HCT116 (cell line): ENCODE measurements around the gene TSPEAR. TPM values are rescaled to one million over a fixed set of nuclear protein-coding genes. Genes with fewer than 3 reads are reported as not detected.

Experiments used
- ATAC-seq: fragments of 200-7000 bp; cut with Tn5 transposase; 2 replicates; pipeline ENCODE4 v1.9.1; 2020; ENCODE audit warnings: mild to moderate bottlenecking, moderate library complexity
- BruUV-seq: library from RNA; stranded (reverse); fragments of 400-500 nt; replicated peaks from 2 replicates; lab custom pipeline; 2021; lab: Mats Ljungman, UMichigan
- CTCF ChIA-PET: fragments of 300-600 bp; sonication (Branson Sonifier 250); formaldehyde crosslinking; loops from one replicate; lab custom pipeline; 2021; ENCODE audit warnings: antibody characterized with exemption; lab: Charles Lee
- POLR2A ChIA-PET: fragments of 300-600, 350-600 bp; sonication (Branson Sonifier 250); formaldehyde crosslinking; loops from one replicate; lab custom pipeline; 2021; ENCODE audit warnings: antibody characterized with exemption; lab: Charles Lee
- RAD21 ChIA-PET, 2 experiments: fragments of 300-600 bp; sonication (Branson Sonifier 250); formaldehyde crosslinking; loops; one replicate each; lab custom pipeline; 2023; ENCODE audit warnings: low total read pairs in 2 of 2; ENCODE audit not compliant: uncharacterized antibody in 2 of 2, unreplicated experiment in 2 of 2, low non-redundant PET in 1 of 2; lab: Charles Lee
- DNase-seq: peaks from one replicate; pipeline ENCODE4 v3.0.0-alpha.2; 2010; ENCODE audit warnings: low read depth, low spot score
- H2AFZ ChIP-seq: fragments of 200-600 bp; shearing (Covaris generic), sonication (generic); 2 replicates; pipeline ENCODE4 v1.6.1; 2017; ENCODE audit warnings: low read depth, mixed run types, mixed read lengths, antibody characterized with exemption, low read length; ENCODE audit not compliant: poor library complexity, severe bottlenecking
- H3K27ac ChIP-seq: 2 replicates; pipeline ENCODE4 v1.5.1; 2012; ENCODE audit warnings: low read depth, low read length
- H3K27me3 ChIP-seq: fragments of 200-600 bp; sonication (generic); 2 replicates; pipeline ENCODE4 v1.6.1; 2016; ENCODE audit warnings: mixed run types, low read length, mixed read lengths; ENCODE audit not compliant: insufficient read depth
- H3K36me3 ChIP-seq, 2 experiments: fragments of 200-500 bp in 1 of 2; fragments of 200-600 bp in 1 of 2; sonication (Bioruptor generic) in 1 of 2; sonication (generic) in 1 of 2; 2 replicates each; pipeline versions ENCODE4 v1.5.1 to v1.6.1; 2014 to 2016; ENCODE audit warnings: low read length in 2 of 2, inconsistent platforms in 1 of 2, mixed read lengths in 1 of 2, mixed run types in 1 of 2; ENCODE audit not compliant: insufficient read depth in 2 of 2, control insufficient read depth in 1 of 2
- H3K4me1 ChIP-seq, 2 experiments: fragments of 200-600 bp in 1 of 2; sonication (generic) in 1 of 2; 2 replicates each; pipeline versions ENCODE4 v1.5.1 to v1.6.1; 2012 to 2017; ENCODE audit warnings: low read length in 2 of 2, inconsistent platforms in 1 of 2, mild to moderate bottlenecking in 1 of 2, mixed read lengths in 1 of 2, mixed run types in 1 of 2, moderate library complexity in 1 of 2; ENCODE audit not compliant: insufficient read depth in 2 of 2, control insufficient read depth in 1 of 2
- H3K4me2 ChIP-seq: fragments of 200-600 bp; sonication (generic); 2 replicates; pipeline ENCODE4 v1.6.1; 2017; ENCODE audit warnings: mixed run types, low read length, mixed read lengths
- H3K4me3 ChIP-seq, 2 experiments: fragments of 200-600 bp in 1 of 2; sonication (generic) in 1 of 2; replicated peaks in 1 of 2; 2 replicates each; pipeline ENCODE4 v1.5.1; 2011 to 2016; ENCODE audit warnings: low read length in 2 of 2, control low read depth in 1 of 2, low read depth in 1 of 2, mild to moderate bottlenecking in 1 of 2, mixed read lengths in 1 of 2, mixed run types in 1 of 2
- H3K79me2 ChIP-seq: fragments of 200-600 bp; sonication (generic); 2 replicates; pipeline ENCODE4 v1.6.1; 2017; ENCODE audit warnings: mild to moderate bottlenecking, mixed run types, low read length, moderate library complexity, mixed read lengths; ENCODE audit not compliant: insufficient read depth
- H3K9ac ChIP-seq: fragments of 200-600 bp; sonication (generic); 2 replicates; pipeline ENCODE4 v1.6.1; 2016; ENCODE audit warnings: low read length, mixed read lengths
- H3K9me2 ChIP-seq: fragments of 200-600 bp; sonication (generic), shearing (Covaris generic); 2 replicates; pipeline ENCODE4 v1.6.1; 2017; ENCODE audit warnings: mixed run types, mild to moderate bottlenecking, moderate library complexity; ENCODE audit not compliant: insufficient read depth
- H3K9me3 ChIP-seq, 2 experiments: fragments of 200-500 bp in 1 of 2; fragments of 200-600 bp in 1 of 2; sonication (Bioruptor generic) in 1 of 2; sonication (generic) in 1 of 2; 2 replicates each; pipeline ENCODE4 v1.6.1; 2014 to 2017; ENCODE audit warnings: low read length in 2 of 2, mixed read lengths in 2 of 2, inconsistent platforms in 1 of 2, low read depth in 1 of 2, mild to moderate bottlenecking in 1 of 2, mixed run types in 1 of 2, moderate library complexity in 1 of 2; ENCODE audit not compliant: control insufficient read depth in 1 of 2, insufficient read depth in 1 of 2
- H4K20me1 ChIP-seq: fragments of 200-600 bp; sonication (generic), shearing (Covaris generic); 2 replicates; pipeline ENCODE4 v1.6.1; 2017; ENCODE audit warnings: mixed run types, mild to moderate bottlenecking, moderate library complexity; ENCODE audit not compliant: insufficient read depth
- CEBPB ChIP-seq: IDR thresholded peaks from 2 replicates; pipeline ENCODE4 v1.6.1; 2012; ENCODE audit warnings: low read depth
- EGR1 ChIP-seq: IDR thresholded peaks from 2 replicates; pipeline ENCODE4 v1.6.1; 2012; ENCODE audit warnings: low read depth
- ELF1 ChIP-seq: IDR thresholded peaks from 2 replicates; pipeline ENCODE4 v1.6.1; 2012; ENCODE audit warnings: low read depth, borderline replicate concordance
- EZH2 ChIP-seq: fragments of 200-600 bp; sonication (generic); IDR thresholded peaks from 2 replicates; pipeline ENCODE4 v1.6.1; 2017; ENCODE audit warnings: antibody characterized with exemption, mixed run types
- EZH2phosphoT487 ChIP-seq: fragments of 200-600 bp; IDR thresholded peaks from 2 replicates; pipeline ENCODE4 v1.6.1; 2018; ENCODE audit warnings: antibody characterized with exemption, borderline replicate concordance
- FOSL1 ChIP-seq: IDR thresholded peaks from 2 replicates; pipeline ENCODE4 v1.6.1; 2012; ENCODE audit warnings: low read depth
- JUND ChIP-seq: IDR thresholded peaks from 2 replicates; pipeline ENCODE4 v1.6.1; 2012
- POLR2A ChIP-seq: IDR thresholded peaks from 2 replicates; pipeline ENCODE4 v1.7.0; 2011; ENCODE audit warnings: borderline replicate concordance; ENCODE audit not compliant: insufficient read depth, insufficient read length; ENCODE audit errors: extremely low read depth
- ZNF274 ChIP-seq: fragments of 200-500 bp; sonication (Bioruptor generic); IDR thresholded peaks from 2 replicates; pipeline ENCODE4 v1.6.1; 2014; ENCODE audit warnings: mild to moderate bottlenecking, low read depth, low read length, inconsistent platforms
- intact Hi-C: fragments of 100-400 bp; cut with micrococcal nuclease; formaldehyde crosslinking; loops from 2 replicates; pipeline ENCODE4 v1.10.0; 2022
- total RNA-seq: library from RNA; stranded (reverse); gene quantifications from one replicate; pipeline ENCODE4 v1.2.1, GENCODE V29; 2021; ENCODE audit not compliant: unreplicated experiment
- TF ChIP-seq, protein P1 (sequence below): IDR thresholded peaks from 2 replicates; pipeline ENCODE4 v1.6.1; 2012
- TF ChIP-seq, protein P2 (sequence below): IDR thresholded peaks from 2 replicates; pipeline ENCODE4 v1.6.1; 2012; ENCODE audit warnings: low read depth
- TF ChIP-seq, protein P3 (sequence below): IDR thresholded peaks from 2 replicates; pipeline ENCODE4 v1.6.1; 2012
- TF ChIP-seq, protein P4 (sequence below): IDR thresholded peaks from 2 replicates; pipeline ENCODE4 v1.6.1; 2011; ENCODE audit warnings: mild to moderate bottlenecking, low read length, moderate library complexity; ENCODE audit not compliant: insufficient replicate concordance; ENCODE audit errors: extremely low read depth

TSPEAR gene
- total RNA-seq, 1 experiment from 2014 or later: not detected

DNA sequence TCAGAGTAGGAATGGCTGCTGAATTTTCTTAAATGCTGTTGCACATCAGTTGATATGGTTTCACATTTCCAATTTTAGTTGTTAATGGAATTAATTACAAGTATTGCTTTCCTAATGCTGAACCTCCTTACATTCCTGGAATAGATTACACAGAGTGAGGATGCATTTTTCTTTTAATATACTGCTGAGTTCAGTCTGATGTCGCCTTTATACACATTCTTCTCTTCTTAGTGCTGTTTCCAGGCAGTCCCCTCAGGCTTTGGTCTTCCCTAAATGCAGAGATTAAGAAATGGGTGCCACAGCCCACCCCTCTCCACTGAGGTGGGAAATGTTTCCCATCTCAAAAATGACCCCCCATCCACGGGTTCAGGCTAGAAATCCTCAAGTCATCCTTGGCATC lies 6.7 kb upstream of the TSPEAR start:
- Histone ChIP-seq H3K36me3 (no peaks in the 10 kb centered on the region), H3K4me1 (no peaks in the 10 kb centered on the region), H3K27me3 (peaks cover 16% of the 10 kb centered on the region; the same call in 1 of the 2 replicates), H3K27ac (no peak overlapping the region), H4K20me1 (no peaks in the 10 kb centered on the region), H3K9me2 (no peaks in the 10 kb centered on the region), H3K4me2 (no peak overlapping the region), H3K9me3 (no peaks in the 10 kb centered on the region), H3K9ac (no peak overlapping the region), H3K4me3 (no peak overlapping the region), H2AFZ (no peak overlapping the region), H3K79me2 (no peaks in the 10 kb centered on the region)
- intact Hi-C loops: no loop called here
- no peak for TF ChIP-seq FOSL1
- no peak for TF ChIP-seq JUND
- TF ChIP-seq, protein P1, sequence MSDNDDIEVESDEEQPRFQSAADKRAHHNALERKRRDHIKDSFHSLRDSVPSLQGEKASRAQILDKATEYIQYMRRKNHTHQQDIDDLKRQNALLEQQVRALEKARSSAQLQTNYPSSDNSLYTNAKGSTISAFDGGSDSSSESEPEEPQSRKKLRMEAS: no peak
- TF ChIP-seq EZH2: no peak
- TF ChIP-seq, protein P2, sequence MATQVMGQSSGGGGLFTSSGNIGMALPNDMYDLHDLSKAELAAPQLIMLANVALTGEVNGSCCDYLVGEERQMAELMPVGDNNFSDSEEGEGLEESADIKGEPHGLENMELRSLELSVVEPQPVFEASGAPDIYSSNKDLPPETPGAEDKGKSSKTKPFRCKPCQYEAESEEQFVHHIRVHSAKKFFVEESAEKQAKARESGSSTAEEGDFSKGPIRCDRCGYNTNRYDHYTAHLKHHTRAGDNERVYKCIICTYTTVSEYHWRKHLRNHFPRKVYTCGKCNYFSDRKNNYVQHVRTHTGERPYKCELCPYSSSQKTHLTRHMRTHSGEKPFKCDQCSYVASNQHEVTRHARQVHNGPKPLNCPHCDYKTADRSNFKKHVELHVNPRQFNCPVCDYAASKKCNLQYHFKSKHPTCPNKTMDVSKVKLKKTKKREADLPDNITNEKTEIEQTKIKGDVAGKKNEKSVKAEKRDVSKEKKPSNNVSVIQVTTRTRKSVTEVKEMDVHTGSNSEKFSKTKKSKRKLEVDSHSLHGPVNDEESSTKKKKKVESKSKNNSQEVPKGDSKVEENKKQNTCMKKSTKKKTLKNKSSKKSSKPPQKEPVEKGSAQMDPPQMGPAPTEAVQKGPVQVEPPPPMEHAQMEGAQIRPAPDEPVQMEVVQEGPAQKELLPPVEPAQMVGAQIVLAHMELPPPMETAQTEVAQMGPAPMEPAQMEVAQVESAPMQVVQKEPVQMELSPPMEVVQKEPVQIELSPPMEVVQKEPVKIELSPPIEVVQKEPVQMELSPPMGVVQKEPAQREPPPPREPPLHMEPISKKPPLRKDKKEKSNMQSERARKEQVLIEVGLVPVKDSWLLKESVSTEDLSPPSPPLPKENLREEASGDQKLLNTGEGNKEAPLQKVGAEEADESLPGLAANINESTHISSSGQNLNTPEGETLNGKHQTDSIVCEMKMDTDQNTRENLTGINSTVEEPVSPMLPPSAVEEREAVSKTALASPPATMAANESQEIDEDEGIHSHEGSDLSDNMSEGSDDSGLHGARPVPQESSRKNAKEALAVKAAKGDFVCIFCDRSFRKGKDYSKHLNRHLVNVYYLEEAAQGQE: no peak
- no peak for TF ChIP-seq POLR2A
- no peak for TF ChIP-seq EZH2phosphoT487
- no peak for TF ChIP-seq CEBPB
- no peak for TF ChIP-seq ZNF274
- TF ChIP-seq, protein P3, sequence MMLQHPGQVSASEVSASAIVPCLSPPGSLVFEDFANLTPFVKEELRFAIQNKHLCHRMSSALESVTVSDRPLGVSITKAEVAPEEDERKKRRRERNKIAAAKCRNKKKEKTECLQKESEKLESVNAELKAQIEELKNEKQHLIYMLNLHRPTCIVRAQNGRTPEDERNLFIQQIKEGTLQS: no peak
- TF ChIP-seq EGR1: no peak
- TF ChIP-seq ELF1: no peak
- TF ChIP-seq, protein P4, sequence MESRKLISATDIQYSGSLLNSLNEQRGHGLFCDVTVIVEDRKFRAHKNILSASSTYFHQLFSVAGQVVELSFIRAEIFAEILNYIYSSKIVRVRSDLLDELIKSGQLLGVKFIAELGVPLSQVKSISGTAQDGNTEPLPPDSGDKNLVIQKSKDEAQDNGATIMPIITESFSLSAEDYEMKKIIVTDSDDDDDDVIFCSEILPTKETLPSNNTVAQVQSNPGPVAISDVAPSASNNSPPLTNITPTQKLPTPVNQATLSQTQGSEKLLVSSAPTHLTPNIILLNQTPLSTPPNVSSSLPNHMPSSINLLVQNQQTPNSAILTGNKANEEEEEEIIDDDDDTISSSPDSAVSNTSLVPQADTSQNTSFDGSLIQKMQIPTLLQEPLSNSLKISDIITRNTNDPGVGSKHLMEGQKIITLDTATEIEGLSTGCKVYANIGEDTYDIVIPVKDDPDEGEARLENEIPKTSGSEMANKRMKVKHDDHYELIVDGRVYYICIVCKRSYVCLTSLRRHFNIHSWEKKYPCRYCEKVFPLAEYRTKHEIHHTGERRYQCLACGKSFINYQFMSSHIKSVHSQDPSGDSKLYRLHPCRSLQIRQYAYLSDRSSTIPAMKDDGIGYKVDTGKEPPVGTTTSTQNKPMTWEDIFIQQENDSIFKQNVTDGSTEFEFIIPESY: no peak
- RAD21 ChIA-PET: no interaction called here
- BruUV-seq: no TSS peak
- CTCF ChIA-PET: no interaction called here
- ATAC-seq: no peak
- POLR2A ChIA-PET: no interaction called here
- DNase-seq: no peak
